Upper lobe of right lung (tissue), 1 donor: ENCODE results near the gene UBXN1. TPM values are rescaled to one million over a fixed set of nuclear protein-coding genes. Genes with fewer than 3 reads are reported as not detected.
"Not testable (repeated sequence)": the region's sequence is repeated elsewhere in the genome, so short reads cannot be mapped to it uniquely, and the experiment has no call there.

ENCODE experiments used
- ATAC-seq: fragments of 200-7000 bp; cut with Tn5 transposase; one replicate; pipeline ENCODE4 v1.9.1; 2020; ENCODE audit warnings: mild to moderate bottlenecking, moderate library complexity
- DNase-seq: peaks from one replicate; pipeline ENCODE4 v3.0.0-alpha.2; 2020
- H3K27ac ChIP-seq: fragments of 200-600 bp; one replicate; pipeline ENCODE4 v1.8.0; 2022
- H3K27me3 ChIP-seq: fragments of 200-600 bp; one replicate; pipeline ENCODE4 v1.8.0; 2022; ENCODE audit warnings: mild to moderate bottlenecking
- H3K36me3 ChIP-seq: fragments of 200-600 bp; one replicate; pipeline ENCODE4 v1.8.0; 2022
- H3K4me1 ChIP-seq: fragments of 200-600 bp; one replicate; pipeline ENCODE4 v1.8.0; 2022
- H3K4me3 ChIP-seq: fragments of 200-600 bp; one replicate; pipeline ENCODE4 v1.8.0; 2022; ENCODE audit warnings: mild to moderate bottlenecking
- H3K9me3 ChIP-seq: fragments of 200-600 bp; one replicate; pipeline ENCODE4 v1.8.0; 2022
- CTCF ChIP-seq: fragments of 200-600 bp; IDR thresholded peaks from one replicate; pipeline ENCODE4 v1.8.0; 2022; ENCODE audit warnings: antibody characterized with exemption
- intact Hi-C: fragments of 100-400 bp; cut with DNase I; formaldehyde crosslinking; loops from one replicate; pipeline ENCODE4 v1.11.0; 2022
- total RNA-seq: library from RNA; stranded (reverse); fragmentation: NEBNext Ultra II Directional; extraction: Animal tissue kit (Norgen Biotek cat#: 25700); gene quantifications from one replicate; pipeline ENCODE4 v1.2.1, GENCODE V29; 2021
- donor health status: DM: no; HTN: yes; CAD: no; lungs with severe emphysema.

Gene UBXN1
- total RNA-seq, 1 donor from 2014 or later, result 95.2 TPM

GRCh38 chr11:62656796-62657429 is 22.0 kb downstream of the UBXN1 start:
- intact Hi-C loops, result no loop called here
- Histone ChIP-seq H3K36me3 (no peaks in the 10 kb centered on the region), H3K4me3 (no peak overlapping the region), H3K4me1 (peaks cover 6% of the 10 kb centered on the region), H3K27ac (no peak overlapping the region), H3K27me3 (no peaks in the 10 kb centered on the region), H3K9me3 (no peaks in the 10 kb centered on the region)
- ATAC-seq (no peak), DNase-seq (no peak)
- TF ChIP-seq CTCF, result no peak

- TF ChIP-seq CTCF, result no peak
- ATAC-seq (no peak), DNase-seq (no peak)
Observed at GRCh38 chr11:62654297-62654696, 24.6 kb downstream of the UBXN1 start.

GRCh38 chr11:62652161-62653006 is 26.5 kb downstream of the UBXN1 start:
- ATAC-seq (no peak), DNase-seq (no peak)
- intact Hi-C loops, result no loop called here
- no peak for TF ChIP-seq CTCF
- peaks cover 11% of the 10 kb centered on the region for H3K4me1 ChIP-seq
- peak overlapping the region; percentile 95 for H3K27ac ChIP-seq
- no peaks in the 10 kb centered on the region for H3K27me3 ChIP-seq
- H3K36me3 ChIP-seq, result peaks cover 18% of the 10 kb centered on the region
- no peaks in the 10 kb centered on the region for H3K9me3 ChIP-seq
- H3K4me3 ChIP-seq, result peak overlapping the region; percentile 84

More at GRCh38 chr11:62654297-62654696, 24.6 kb downstream of the UBXN1 start:
- Histone ChIP-seq H3K36me3 (peaks cover 5% of the 10 kb centered on the region), H3K4me3 (no peak overlapping the region), H3K27ac (no peak overlapping the region), H3K9me3 (no peaks in the 10 kb centered on the region), H3K4me1 (peaks cover 11% of the 10 kb centered on the region), H3K27me3 (no peaks in the 10 kb centered on the region)
- intact Hi-C loops, result no loop called here

- H3K4me3 ChIP-seq, H3K9me3 ChIP-seq, H3K27me3 ChIP-seq, ATAC-seq, intact Hi-C loops, H3K27ac ChIP-seq, DNase-seq: not testable (repeated sequence)
- peaks cover 18% of the 10 kb centered on the region for H3K36me3 ChIP-seq
- H3K4me1 ChIP-seq, result peaks cover 21% of the 10 kb centered on the region
Observed at GRCh38 chr11:62650283-62650682, 28.6 kb downstream of the UBXN1 start.

GRCh38 chr11:62649486-62649885 is 29.4 kb downstream of the UBXN1 start:
- Histone ChIP-seq H3K36me3 (peaks cover 18% of the 10 kb centered on the region), H3K27ac (no peak overlapping the region), H3K4me3 (no peak overlapping the region), H3K27me3 (no peaks in the 10 kb centered on the region), H3K4me1 (peaks cover 27% of the 10 kb centered on the region), H3K9me3 (no peaks in the 10 kb centered on the region)
- TF ChIP-seq CTCF, result no peak
- intact Hi-C loops, result no loop called here
- no peak for ATAC-seq
- no peak for DNase-seq

GRCh38 chr11:62648967-62649364 is 29.9 kb downstream of the UBXN1 start:
- H3K36me3 ChIP-seq, result peaks cover 24% of the 10 kb centered on the region
- DNase-seq (no peak), ATAC-seq (no peak)
- H3K27ac ChIP-seq, result no peak overlapping the region
- H3K9me3 ChIP-seq, result no peaks in the 10 kb centered on the region
- H3K4me3 ChIP-seq, result no peak overlapping the region
- H3K4me1 ChIP-seq, result peaks cover 27% of the 10 kb centered on the region
- intact Hi-C loops, result no loop called here
- TF ChIP-seq CTCF, result no peak
- no peaks in the 10 kb centered on the region for H3K27me3 ChIP-seq
